ENCODE data around the gene MRPL12.

Gene MRPL12

DNA sequence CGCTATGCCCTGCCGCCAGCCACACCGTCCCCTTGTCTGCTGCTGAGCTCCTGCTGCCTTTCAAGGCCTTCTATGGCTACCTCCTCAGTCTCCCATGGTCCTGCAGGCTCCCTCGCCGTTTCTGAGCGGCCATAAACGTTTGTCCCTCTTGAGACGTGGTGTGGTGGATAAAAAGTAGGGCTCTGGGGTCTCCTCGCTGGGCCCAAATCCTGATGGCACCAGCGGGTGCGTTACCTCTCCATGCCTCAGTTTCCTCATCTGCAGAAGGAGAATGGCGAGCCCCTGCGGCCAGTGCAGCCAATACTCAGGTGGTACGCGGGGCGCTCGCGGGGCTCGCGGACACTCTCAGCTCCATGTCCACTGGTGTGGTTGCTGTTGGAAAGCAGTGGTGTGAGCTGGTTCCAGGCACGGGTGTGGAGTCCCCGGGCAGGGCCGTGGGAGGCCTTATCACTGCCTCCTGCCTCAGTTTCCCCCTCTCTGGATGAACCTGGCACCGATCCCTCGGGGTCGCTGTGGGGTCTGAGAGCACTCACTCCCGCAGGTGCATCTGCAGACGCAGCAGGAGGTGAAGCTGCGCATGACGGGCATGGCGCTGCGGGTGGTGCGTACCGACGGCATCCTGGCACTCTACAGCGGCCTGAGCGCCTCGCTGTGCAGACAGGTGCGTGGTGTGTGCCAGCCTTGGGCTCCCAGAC lies 11.4 kb downstream of the MRPL12 start:
- no peak for TF ChIP-seq TAF1 (IDR thresholded peaks at IDR 0.05; ENCODE audit: borderline replicate concordance, insufficient read depth, low read length)
- TF ChIP-seq, protein P1, sequence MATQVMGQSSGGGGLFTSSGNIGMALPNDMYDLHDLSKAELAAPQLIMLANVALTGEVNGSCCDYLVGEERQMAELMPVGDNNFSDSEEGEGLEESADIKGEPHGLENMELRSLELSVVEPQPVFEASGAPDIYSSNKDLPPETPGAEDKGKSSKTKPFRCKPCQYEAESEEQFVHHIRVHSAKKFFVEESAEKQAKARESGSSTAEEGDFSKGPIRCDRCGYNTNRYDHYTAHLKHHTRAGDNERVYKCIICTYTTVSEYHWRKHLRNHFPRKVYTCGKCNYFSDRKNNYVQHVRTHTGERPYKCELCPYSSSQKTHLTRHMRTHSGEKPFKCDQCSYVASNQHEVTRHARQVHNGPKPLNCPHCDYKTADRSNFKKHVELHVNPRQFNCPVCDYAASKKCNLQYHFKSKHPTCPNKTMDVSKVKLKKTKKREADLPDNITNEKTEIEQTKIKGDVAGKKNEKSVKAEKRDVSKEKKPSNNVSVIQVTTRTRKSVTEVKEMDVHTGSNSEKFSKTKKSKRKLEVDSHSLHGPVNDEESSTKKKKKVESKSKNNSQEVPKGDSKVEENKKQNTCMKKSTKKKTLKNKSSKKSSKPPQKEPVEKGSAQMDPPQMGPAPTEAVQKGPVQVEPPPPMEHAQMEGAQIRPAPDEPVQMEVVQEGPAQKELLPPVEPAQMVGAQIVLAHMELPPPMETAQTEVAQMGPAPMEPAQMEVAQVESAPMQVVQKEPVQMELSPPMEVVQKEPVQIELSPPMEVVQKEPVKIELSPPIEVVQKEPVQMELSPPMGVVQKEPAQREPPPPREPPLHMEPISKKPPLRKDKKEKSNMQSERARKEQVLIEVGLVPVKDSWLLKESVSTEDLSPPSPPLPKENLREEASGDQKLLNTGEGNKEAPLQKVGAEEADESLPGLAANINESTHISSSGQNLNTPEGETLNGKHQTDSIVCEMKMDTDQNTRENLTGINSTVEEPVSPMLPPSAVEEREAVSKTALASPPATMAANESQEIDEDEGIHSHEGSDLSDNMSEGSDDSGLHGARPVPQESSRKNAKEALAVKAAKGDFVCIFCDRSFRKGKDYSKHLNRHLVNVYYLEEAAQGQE (IDR thresholded peaks at IDR 0.05; ENCODE audit: insufficient read depth in 1 of 2, low read depth in 2 of 2, low read length in 2 of 2), result no peak
- TF ChIP-seq FOXP2 (optimal IDR thresholded peaks at IDR 0.05; ENCODE audit: borderline replicate concordance, extremely low read depth, extremely low read length, insufficient read depth), result no peak
- TF ChIP-seq SIN3A (IDR thresholded peaks at IDR 0.05; ENCODE audit: borderline replicate concordance, insufficient read depth, low read length), result no peak
- no peak for TF ChIP-seq POLR2AphosphoS5 (IDR thresholded peaks at IDR 0.05; ENCODE audit: low read depth, low read length)

DNA sequence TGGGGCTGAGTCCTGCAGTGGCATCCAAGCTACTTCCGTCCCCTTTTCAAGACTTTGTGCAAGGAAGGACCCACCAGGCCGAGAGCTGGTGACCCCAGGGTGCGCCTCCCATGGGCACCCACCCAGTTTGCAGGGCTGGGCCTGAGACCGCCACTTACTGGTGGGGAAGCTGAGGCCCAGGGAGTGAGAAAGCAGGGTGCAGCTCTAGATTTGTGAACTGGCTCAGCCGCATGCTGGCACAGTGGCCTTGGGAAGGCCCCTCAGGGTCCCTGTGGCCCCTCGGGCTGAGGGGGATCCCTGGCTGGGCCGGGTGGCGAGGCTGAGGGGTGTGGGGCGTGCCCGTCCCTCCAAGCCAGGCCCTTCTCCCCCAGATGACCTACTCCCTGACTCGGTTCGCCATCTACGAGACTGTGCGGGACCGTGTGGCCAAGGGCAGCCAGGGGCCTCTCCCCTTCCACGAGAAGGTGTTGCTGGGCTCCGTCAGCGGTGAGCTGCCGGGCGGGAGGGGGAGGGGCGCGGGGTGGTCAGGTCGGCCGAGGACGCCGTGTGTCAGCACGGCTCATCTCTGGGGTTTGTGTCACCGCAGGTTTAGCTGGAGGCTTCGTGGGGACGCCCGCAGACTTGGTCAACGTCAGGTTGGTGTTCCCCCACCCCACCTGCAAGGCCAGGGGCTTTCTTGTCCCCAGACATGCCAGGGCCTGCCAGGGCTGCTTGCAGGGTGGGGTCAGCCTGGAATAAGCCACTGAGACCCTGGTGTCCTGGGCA lies 12.1 kb downstream of the MRPL12 start:
- no peak for TF ChIP-seq SIN3A (IDR thresholded peaks at IDR 0.05; ENCODE audit: borderline replicate concordance, insufficient read depth, low read length)
- no peak for TF ChIP-seq FOXP2 (optimal IDR thresholded peaks at IDR 0.05; ENCODE audit: borderline replicate concordance, extremely low read depth, extremely low read length, insufficient read depth)
- TF ChIP-seq POLR2AphosphoS5 (IDR thresholded peaks at IDR 0.05; ENCODE audit: low read depth, low read length), result no peak
- no peak for TF ChIP-seq TAF1 (IDR thresholded peaks at IDR 0.05; ENCODE audit: borderline replicate concordance, insufficient read depth, low read length)
- TF ChIP-seq, protein P1 (IDR thresholded peaks at IDR 0.05; ENCODE audit: insufficient read depth in 1 of 2, low read depth in 2 of 2, low read length in 2 of 2), result no peak

- TF ChIP-seq TAF1 (IDR thresholded peaks at IDR 0.05; ENCODE audit: borderline replicate concordance, insufficient read depth, low read length) (no peak), SIN3A (IDR thresholded peaks at IDR 0.05; ENCODE audit: borderline replicate concordance, insufficient read depth, low read length) (no peak), POLR2AphosphoS5 (IDR thresholded peaks at IDR 0.05; ENCODE audit: low read depth, low read length) (no peak), FOXP2 (optimal IDR thresholded peaks at IDR 0.05; ENCODE audit: borderline replicate concordance, extremely low read depth, extremely low read length, insufficient read depth) (no peak)
- TF ChIP-seq, protein P1 (IDR thresholded peaks at IDR 0.05; ENCODE audit: insufficient read depth in 1 of 2, low read depth in 2 of 2, low read length in 2 of 2), result no peak
Measured at GRCh38 chr17:81715872-81716673, 12.9 kb downstream of the MRPL12 start.

DNA sequence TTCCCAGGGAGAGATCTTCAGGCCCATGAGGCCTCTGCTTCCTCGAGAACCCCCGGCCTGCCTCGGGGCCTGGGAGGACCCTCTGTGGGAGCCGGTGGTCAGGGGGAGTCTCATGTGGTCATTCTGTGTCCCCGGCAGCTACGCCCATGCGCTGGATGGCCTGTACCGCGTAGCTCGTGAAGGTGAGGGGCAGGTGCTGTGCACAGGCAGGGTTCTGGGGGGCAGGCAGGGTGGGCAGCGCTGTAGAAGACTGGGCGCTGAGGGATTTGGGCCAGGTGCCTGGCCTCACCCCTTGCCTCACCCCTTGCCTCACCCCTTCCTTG lies 13.5 kb downstream of the MRPL12 start:
- TF ChIP-seq, protein P1 (IDR thresholded peaks at IDR 0.05; ENCODE audit: insufficient read depth in 1 of 2, low read depth in 2 of 2, low read length in 2 of 2), result no peak
- no peak for TF ChIP-seq FOXP2 (optimal IDR thresholded peaks at IDR 0.05; ENCODE audit: borderline replicate concordance, extremely low read depth, extremely low read length, insufficient read depth)
- no peak for TF ChIP-seq TAF1 (IDR thresholded peaks at IDR 0.05; ENCODE audit: borderline replicate concordance, insufficient read depth, low read length)
- TF ChIP-seq SIN3A (IDR thresholded peaks at IDR 0.05; ENCODE audit: borderline replicate concordance, insufficient read depth, low read length), result no peak
- TF ChIP-seq POLR2AphosphoS5 (IDR thresholded peaks at IDR 0.05; ENCODE audit: low read depth, low read length), result no peak
